GM19397 (cell line): ENCODE measurements around the gene GALNT2.

Source experiments
- ATAC-seq: cut with Tn5 transposase; IDR thresholded peaks from one replicate; pipeline ENCODE4 v1.9.1; 2021; ENCODE audit warnings: mild to moderate bottlenecking, moderate library complexity; ENCODE audit not compliant: unreplicated experiment

GALNT2 gene

GRCh38 chr1:230328342-230329015, 261.4 kb downstream of the GALNT2 start:
- no peak for ATAC-seq

DNA sequence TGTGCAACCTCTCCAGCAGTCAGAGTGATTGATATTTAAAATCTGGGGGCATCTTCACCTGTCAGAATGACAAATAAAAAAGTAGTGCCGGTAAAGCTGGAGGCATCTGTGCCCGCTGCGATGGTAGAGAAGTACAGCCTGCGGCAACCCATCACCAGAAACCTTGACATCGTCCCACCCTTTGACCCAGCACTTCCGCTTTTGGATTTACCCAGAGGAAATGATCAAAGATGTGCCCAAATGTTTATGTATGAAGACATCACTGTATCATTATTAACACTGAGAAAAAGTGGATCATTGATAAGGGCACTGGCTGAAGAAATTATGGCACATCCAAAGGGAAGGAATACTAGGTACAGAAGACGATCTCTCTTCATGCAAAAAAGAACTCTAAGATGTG, 263.1 kb downstream of the GALNT2 start:
- no peak for ATAC-seq
